HepG2 (cell line): ENCODE measurements around the gene ARFGAP3. TPM values are rescaled to one million over a fixed set of nuclear protein-coding genes. Genes with fewer than 3 reads are reported as not detected.

Experiments
- ATAC-seq: fragments of 200-7000 bp; cut with Tn5 transposase; 3 replicates; pipeline ENCODE4 v1.9.1; 2020; ENCODE audit warnings: mild to moderate bottlenecking, moderate library complexity
- BruUV-seq: library from RNA; stranded (reverse); fragments of 400-500 nt; replicated peaks from 2 replicates; lab custom pipeline; 2021; lab: Mats Ljungman, UMichigan
- CTCF ChIA-PET: fragments of 300-600 bp; formaldehyde crosslinking; extraction: SDS; loops from one replicate; lab custom pipeline; 2021; ENCODE audit warnings: low total read pairs, inconsistent platforms, low intra/inter-chr PET ratio; lab: Yijun Ruan, JAX
- POLR2A ChIA-PET: fragments of 350-600 bp; sonication (Branson Sonifier 250); formaldehyde crosslinking; loops from one replicate; lab custom pipeline; 2020; ENCODE audit warnings: antibody characterized with exemption, inconsistent platforms; lab: Yijun Ruan, JAX
- DNase-seq: peaks from one replicate; pipeline ENCODE4 v3.0.0-alpha.2; 2015; ENCODE audit warnings: low spot score
- FAIRE-seq: peaks from 3 replicates; lab custom pipeline; 2011; peaks lifted over from hg19 to GRCh38; lab: Jason Lieb, UNC
- H2AFZ ChIP-seq: one replicate; pipeline ENCODE4 v1.6.1; 2011; ENCODE audit warnings: low read length, inconsistent platforms
- H3K27ac ChIP-seq: fragments of 300-600 bp; 3 replicates; pipeline ENCODE4 v1.8.0; 2011; ENCODE audit warnings: mixed run types, mild to moderate bottlenecking, mixed read lengths, low read length, inconsistent platforms; ENCODE audit not compliant: insufficient read depth; ENCODE audit errors: extremely low read length
- H3K27me3 ChIP-seq, 2 experiments: fragments of 200-600 bp in 1 of 2; 2 replicates in 1 of 2; 3 replicates in 1 of 2; pipeline versions ENCODE4 v1.6.0 to v1.8.0; 2011; ENCODE audit warnings: low read length in 2 of 2, mild to moderate bottlenecking in 2 of 2, moderate library complexity in 2 of 2, inconsistent platforms in 1 of 2; ENCODE audit not compliant: insufficient read depth in 2 of 2, control insufficient read depth in 1 of 2
- H3K36me3 ChIP-seq, 2 experiments: fragments of 200-600 bp in 1 of 2; replicated peaks in 1 of 2; 2 replicates in 1 of 2; 3 replicates in 1 of 2; pipeline versions ENCODE4 v1.5.1 to v1.8.0; 2011; ENCODE audit warnings: low read length in 2 of 2, inconsistent platforms in 1 of 2; ENCODE audit not compliant: insufficient read depth in 2 of 2, control insufficient read depth in 1 of 2
- H3K4me1 ChIP-seq: 2 replicates; pipeline ENCODE4 v1.5.1; 2012; ENCODE audit warnings: low read length, inconsistent platforms; ENCODE audit not compliant: insufficient read depth
- H3K4me2 ChIP-seq: 2 replicates; pipeline ENCODE4 v1.6.0; 2011; ENCODE audit warnings: low read depth, low read length, inconsistent platforms
- H3K4me3 ChIP-seq, 3 experiments: fragments of 200-600 bp in 1 of 3; sonication (generic), shearing (Covaris generic) in 1 of 3; replicated peaks in 1 of 3; 2 replicates each; pipeline ENCODE4 v1.5.1; 2011 to 2016; ENCODE audit warnings: low read length in 3 of 3, inconsistent platforms in 2 of 3, low read depth in 2 of 3, mild to moderate bottlenecking in 2 of 3, control low read depth in 1 of 3, mixed read lengths in 1 of 3; ENCODE audit not compliant: insufficient read depth in 1 of 3
- H3K79me2 ChIP-seq: one replicate; pipeline ENCODE4 v1.6.1; 2011; ENCODE audit warnings: low read length, inconsistent platforms; ENCODE audit not compliant: insufficient read depth
- H3K9ac ChIP-seq: 2 replicates; pipeline ENCODE4 v1.6.0; 2011; ENCODE audit warnings: mild to moderate bottlenecking, low read depth, low read length, inconsistent platforms; ENCODE audit not compliant: insufficient read depth
- H3K9me3 ChIP-seq: 2 replicates; pipeline ENCODE4 v1.5.1; 2012; ENCODE audit warnings: mild to moderate bottlenecking, low read length
- H4K20me1 ChIP-seq: 2 replicates; pipeline ENCODE4 v1.6.0; 2011; ENCODE audit warnings: inconsistent platforms, mild to moderate bottlenecking, low read length, moderate library complexity; ENCODE audit not compliant: insufficient read depth
- AGO2 ChIP-seq: fragments of 200-400 bp; formaldehyde crosslinking; optimal IDR thresholded peaks from 2 replicates; pipeline ENCODE3; 2017; ENCODE audit warnings: mild to moderate bottlenecking, low read depth, low read length, moderate library complexity
- CERS6 ChIP-seq: sonication (generic); formaldehyde crosslinking; IDR thresholded peaks from 2 replicates; pipeline ENCODE4 v1.5.0; 2020; ENCODE audit warnings: missing genetic modification reagents
- CHD2 ChIP-seq: IDR thresholded peaks from 2 replicates; pipeline ENCODE4 v1.6.1; 2011; ENCODE audit warnings: low read depth, low read length, improper control_type of control experiment
- EED ChIP-seq: sonication (generic); formaldehyde crosslinking; IDR thresholded peaks from 2 replicates; pipeline ENCODE4 v1.5.0; 2020; ENCODE audit warnings: mild to moderate bottlenecking, missing genetic modification reagents
- GMEB2 ChIP-seq: IDR thresholded peaks from 2 replicates; pipeline ENCODE4 v1.6.1; 2016; ENCODE audit warnings: missing biosample characterization, missing genetic modification reagents, low read depth
- PTBP1 ChIP-seq: fragments of 200-400 bp; formaldehyde crosslinking; IDR thresholded peaks from 2 replicates; pipeline ENCODE4 v1.6.1; 2018; ENCODE audit warnings: low read length, low read depth; ENCODE audit not compliant: poor library complexity, severe bottlenecking
- ZNF703 ChIP-seq: sonication (generic); formaldehyde crosslinking; IDR thresholded peaks from 2 replicates; pipeline ENCODE4 v1.5.1; 2020; ENCODE audit warnings: missing genetic modification reagents, mild to moderate bottlenecking, moderate library complexity, borderline replicate concordance
- WGBS: methylation state at CpG from one replicate; pipeline ENCODE4 v1.1.6; 2017; ENCODE audit warnings: low lambda C conversion rate; 5-methylcytosine and 5-hydroxymethylcytosine counted together
- in situ Hi-C: cut with HindIII; loops from 2 replicates; pipeline ENCODE4 v1.10.0; 2017; ENCODE audit warnings: low pct_unique_long_range_greater_than_20kb; ENCODE audit not compliant: extremely low pct_ligation_motif_present
- intact Hi-C: fragments of 100-400 bp; cut with micrococcal nuclease; formaldehyde crosslinking; loops from one replicate; pipeline ENCODE4 v1.10.0; 2022; ENCODE audit not compliant: unreplicated experiment
- polyA plus RNA-seq, 8 experiments: library from polyadenylated mRNA; depleted of rRNA in 3 of 8; stranded (reverse) in 7 of 8; unstranded in 1 of 8; fragments of >200 nt; fragmentation: Illumina TruSeq in 4 of 8; extraction: Trizol in 4 of 8; gene quantifications; 2 replicates each; pipeline versions ENCODE4 v1.2.1 to v1.2.3, GENCODE V29; 2011 to 2016; ENCODE audit warnings: low read depth in 4 of 8, missing spikeins in 1 of 8, mixed read lengths in 1 of 8; ENCODE audit not compliant: insufficient read depth in 1 of 8
- total RNA-seq, 5 experiments: library from RNA; depleted of rRNA; stranded (reverse); fragments of >200 nt; fragmentation: Illumina TruSeq; extraction: Trizol; gene quantifications; 2 replicates each; pipeline ENCODE4 v1.2.3, GENCODE V29; 2016; ENCODE audit warnings: low read depth in 1 of 5

Gene ARFGAP3
- total and polyA plus RNA-seq, 2 of the 13 experiments (the other 11 are each of a cell fraction or from before 2014, with no cell fraction given), result 41.7 to 61.6 TPM

- no peak for TF ChIP-seq ZNF703 (CRISPR knock-in tag)
- no peak for TF ChIP-seq CHD2
- no peak for TF ChIP-seq GMEB2
- no peak for TF ChIP-seq CERS6 (CRISPR knock-in tag)
- TF ChIP-seq PTBP1, result no peak
These were observed 64.6 kb downstream of the ARFGAP3 start (continued) for GRCh38 chr22:42792453-42792908.

GRCh38 chr22:42791721-42792452, 65.2 kb downstream of the ARFGAP3 start:
- intact Hi-C loops (no loop called here), in situ Hi-C loops (no loop called here)
- Histone ChIP-seq H3K9me3 (no peaks in the 10 kb centered on the region), H3K36me3 (peaks cover 2 to 4% of the 10 kb centered on the region in 2 experiments; a peak in 2 of 5 replicates), H3K4me3 (no peak overlapping the region), H3K9ac (no peak overlapping the region), H4K20me1 (no peaks in the 10 kb centered on the region), H3K27me3 (peaks cover 0 to under 1% of the 10 kb centered on the region in 2 experiments; a peak in 1 of 5 replicates), H3K4me1 (peaks cover 47% of the 10 kb centered on the region), H2AFZ (no peak overlapping the region), H3K79me2 (no peaks in the 10 kb centered on the region), H3K27ac (no peak overlapping the region), H3K4me2 (no peak overlapping the region)
- no TSS peak for BruUV-seq
- ATAC-seq (peak; percentile 10), FAIRE-seq (no peak), DNase-seq (no peak)
- CTCF ChIA-PET, result no interaction called here
- TF ChIP-seq EED, result no peak
- peak; percentile 57 for TF ChIP-seq AGO2
- WGBS, result 82% methylated on average over 11 of the region's 20 CpGs
- POLR2A ChIA-PET, result interaction anchor here (0.5 kb wide), 1 partner anchor 22 kb away, joined by 3 read pairs; no protein-coding TSS in a partner anchor
